Measurements from ENCODE around the gene TRIM41. TPM values are rescaled to one million over a fixed set of nuclear protein-coding genes. Genes with fewer than 3 reads are reported as not detected.

TRIM41 gene
- polyA plus RNA-seq, 1 of the 3 experiments (the other 2 are of a cell fraction), result 35.9 TPM

GRCh38 chr5:181223058-181223728 is at the start of gene TRIM41 (continued):
- TF ChIP-seq EZH2phosphoT487 (IDR thresholded peaks at IDR 0.05; ENCODE audit: borderline replicate concordance, low read depth) (no peak), CTCF (IDR thresholded peaks at IDR 0.05) (peak; percentile 19; the same call in 1 of the 2 replicates), SIN3A (IDR thresholded peaks at IDR 0.05; ENCODE audit: borderline replicate concordance, low read depth, low read length) (peak; percentile 87), JUND (IDR thresholded peaks at IDR 0.05) (no peak), GATA2 (CRISPR knock-in tag; IDR thresholded peaks at IDR 0.05) (no peak), CHD2 (IDR thresholded peaks at IDR 0.05; ENCODE audit: low read length, partially characterized antibody) (peak; percentile 59), RCOR1 (IDR thresholded peaks at IDR 0.05; ENCODE audit: low read length) (no peak; the same call in 1 of the 2 replicates), NFIC (IDR thresholded peaks at IDR 0.05; ENCODE audit: borderline replicate concordance) (no peak; the same call in 1 of the 2 replicates), MXI1 (IDR thresholded peaks at IDR 0.05; ENCODE audit: low read depth, low read length) (no peak; the same call in 1 of the 2 replicates), USF1 (IDR thresholded peaks at IDR 0.05; ENCODE audit: borderline replicate concordance, low read depth) (0 out of 2 replicates have a peak, but pooled peaks have one; percentile 25)

- ChIA-PET POLR2A (interaction anchor here (1.0 to 1.8 kb wide), 3 partner anchors 11 to 50 kb away, joined by 3 to 4 read pairs (median 3); partner anchors contain the start of gene TRIM41), CTCF (interaction anchor here (0.9 to 3.3 kb wide), 10 partner anchors 9 to 389 kb away, joined by 3 to 25 read pairs (median 5); no protein-coding TSS in a partner anchor)
- Histone ChIP-seq H4K20me1 (ENCODE audit: insufficient read depth) (no peaks in the 10 kb centered on the region), H3K27ac (ENCODE audit: low read depth in 2 of 2, low read length in 1 of 2) (no peak overlapping the region), H3K79me2 (ENCODE audit: insufficient read depth) (no peaks in the 10 kb centered on the region), H3K36me3 (replicated peaks in 1 of 2; ENCODE audit: control insufficient read depth in 1 of 2, insufficient read depth in 2 of 2, low read length in 1 of 2) (no peaks in the 10 kb centered on the region), H3K9me2 (no peaks in the 10 kb centered on the region), H3K9me3 (no peaks in the 10 kb centered on the region), H3F3A (replicated peaks; ENCODE audit: insufficient read depth) (no peaks in the 10 kb centered on the region), H3K4me3 (ENCODE audit: low read depth in 2 of 2, low read length in 1 of 2) (peak overlapping the region; percentile 39 to 44), H3K4me2 (peak overlapping the region; percentile 44), H3K9ac (no peak overlapping the region), H2AFZ (ENCODE audit: low read depth) (peak overlapping the region; percentile 73), H3K4me1 (ENCODE audit: control insufficient read depth in 1 of 2, insufficient read depth in 2 of 2, low read depth in 1 of 2, low read length in 1 of 2) (no peaks in the 10 kb centered on the region; a peak in 1 of 4 replicates), H3K27me3 (ENCODE audit: insufficient read depth) (no peaks in the 10 kb centered on the region)
- peak; percentile 59 for DNase-seq
- 7% methylated on average over 49 of the region's 50 CpGs for WGBS (ENCODE audit: low lambda C conversion rate)
- no peak for TF ChIP-seq USF1 (IDR thresholded peaks at IDR 0.05; ENCODE audit: borderline replicate concordance, low read depth)
- no peak for TF ChIP-seq ELF1 (IDR thresholded peaks at IDR 0.05)
- TF ChIP-seq FOXJ3 (CRISPR knock-in tag; IDR thresholded peaks at IDR 0.05), result no peak
- TF ChIP-seq ZBTB33 (IDR thresholded peaks at IDR 0.05; ENCODE audit: borderline replicate concordance, low read depth), result 0 out of 2 replicates have a peak, but pooled peaks have one; percentile 1
- no peak for TF ChIP-seq GATA2 (CRISPR knock-in tag; IDR thresholded peaks at IDR 0.05)
- no peak; the same call in 1 of the 2 replicates for TF ChIP-seq NFIC (IDR thresholded peaks at IDR 0.05; ENCODE audit: borderline replicate concordance)
- no peak for TF ChIP-seq POLR2AphosphoS5 (IDR thresholded peaks at IDR 0.05; ENCODE audit: low read depth, low read length)
- no peak for TF ChIP-seq RFX5 (IDR thresholded peaks at IDR 0.05; ENCODE audit: low read length)
- no peak for TF ChIP-seq REST (IDR thresholded peaks at IDR 0.05; ENCODE audit: low read depth, low read length)
- TF ChIP-seq EP300 (IDR thresholded peaks at IDR 0.05; ENCODE audit: borderline replicate concordance in 1 of 2, low read depth in 1 of 2, low read length in 1 of 2), result no peak
- TF ChIP-seq TEAD4 (IDR thresholded peaks at IDR 0.05; ENCODE audit: borderline replicate concordance, insufficient read depth), result peak; percentile 61; the same call in 1 of the 2 replicates
Observed at GRCh38 chr5:181173420-181174342, 49.4 kb upstream of the TRIM41 start.
